Activated gamma-delta T cell treated with Interleukin-2 at 50 U/mL for 16 hours (primary cell): Measurements from ENCODE around the gene SYT2.
"Not testable (repeated sequence)": the region's sequence is repeated elsewhere in the genome, so short reads cannot be mapped to it uniquely, and the experiment has no call there.

Experiments
- DNase-seq: peaks from one replicate; pipeline ENCODE4 v3.0.0-alpha.2; 2020

The SYT2 gene

GRCh38 chr1:202588503-202589189, 121.6 kb downstream of the SYT2 start:
- DNase-seq: no peak

DNA sequence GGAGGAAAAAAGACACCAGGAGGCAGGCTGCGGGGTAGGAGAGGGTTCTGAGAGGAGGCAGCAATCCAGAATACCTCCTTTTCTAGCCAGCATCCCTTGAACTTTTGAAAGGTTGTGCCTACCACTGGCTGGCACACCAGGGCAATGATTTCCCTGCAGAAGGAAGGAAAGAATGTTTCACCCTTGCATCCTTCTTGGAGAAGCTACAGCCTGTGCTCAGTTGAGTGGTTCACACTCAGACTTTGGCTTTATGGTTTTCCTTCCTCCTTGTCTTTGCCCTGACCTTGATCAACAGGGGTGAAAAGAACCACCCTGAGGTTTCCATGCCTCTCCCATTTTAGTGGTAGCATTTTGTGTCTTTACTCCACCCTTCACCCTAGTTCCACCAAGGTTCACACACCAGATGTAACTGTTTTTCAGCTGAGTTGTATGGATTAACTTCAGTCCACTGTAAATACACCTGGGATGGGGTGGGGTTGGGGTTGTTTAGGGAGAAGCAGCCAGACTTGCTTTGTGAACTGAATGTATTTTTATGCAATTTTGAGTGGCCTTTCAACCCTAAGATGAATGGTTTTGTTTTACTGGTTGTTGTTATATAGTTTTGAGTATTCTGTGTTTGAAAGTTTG, 122.3 kb downstream of the SYT2 start:
- DNase-seq: no peak

DNA sequence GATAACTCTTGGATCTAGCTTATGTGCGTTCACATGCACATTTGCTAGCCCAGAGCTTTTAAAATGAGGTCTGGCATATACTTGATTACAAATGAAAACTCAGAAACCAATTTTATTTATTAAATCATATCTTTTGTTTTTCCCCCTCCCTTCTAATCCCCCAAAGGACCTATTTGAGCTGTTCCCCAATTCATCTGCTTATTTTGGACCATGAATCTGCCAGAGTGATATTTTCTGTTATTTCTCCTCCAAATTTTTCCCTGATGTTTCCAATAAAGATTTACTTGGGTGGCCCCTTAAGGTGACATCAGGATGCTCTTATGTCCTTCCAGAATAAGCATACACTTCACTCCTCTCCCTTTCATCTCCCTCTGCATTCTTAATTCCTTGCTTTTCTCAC, 123.4 kb downstream of the SYT2 start:
- DNase-seq: no peak

GRCh38 chr1:202586018-202586821, 124.0 kb downstream of the SYT2 start:
- DNase-seq: no peak

GRCh38 chr1:202585590-202585933, 124.7 kb downstream of the SYT2 start:
- DNase-seq: no peak

DNA sequence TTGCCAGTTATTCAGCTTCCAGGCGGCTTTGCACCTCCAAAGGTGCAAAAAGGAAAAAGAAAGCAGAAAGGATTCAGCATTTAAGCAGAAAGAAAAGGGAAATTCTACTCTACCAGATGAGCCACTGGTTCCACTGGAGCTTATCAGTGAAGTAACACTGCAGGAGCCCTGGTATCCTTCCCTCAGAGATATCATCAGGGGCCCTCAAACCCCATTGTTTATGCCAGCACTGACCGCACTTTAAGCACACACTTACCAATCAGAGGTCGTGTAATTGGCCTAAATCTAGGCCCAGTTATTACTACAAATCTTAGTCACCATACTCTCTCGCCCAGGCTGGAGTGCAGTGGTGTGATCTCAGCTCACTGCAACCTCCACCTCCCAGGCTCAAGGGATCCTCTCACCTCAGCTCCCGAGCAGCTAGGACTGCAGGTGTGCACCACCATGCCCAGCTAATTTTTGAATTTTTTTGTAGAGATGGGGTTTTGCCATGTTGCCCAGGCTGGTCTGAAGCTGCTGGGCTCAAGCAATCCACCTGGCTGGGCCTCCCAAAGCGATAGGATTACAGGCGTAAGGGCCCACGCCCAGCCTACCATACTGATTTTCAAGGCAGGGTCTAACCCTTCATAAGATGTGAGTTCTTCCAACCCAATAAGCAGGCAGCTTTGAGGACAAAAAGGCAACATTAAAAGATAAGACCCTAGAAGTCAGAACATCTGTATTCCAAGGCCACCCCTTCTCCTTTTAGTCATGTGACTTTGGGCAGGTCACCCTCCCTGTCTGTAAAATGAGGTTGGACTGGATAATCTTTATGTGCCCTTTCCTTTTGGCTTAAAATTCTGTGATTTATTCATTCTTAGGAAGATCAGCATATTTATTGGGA, 125.3 kb downstream of the SYT2 start:
- DNase-seq: no peak

GRCh38 chr1:202582350-202582749, 127.9 kb downstream of the SYT2 start:
- not testable (repeated sequence) for DNase-seq

- no peak for DNase-seq
These were observed 129.6 kb downstream of the SYT2 start for GRCh38 chr1:202580619-202581018.

DNA sequence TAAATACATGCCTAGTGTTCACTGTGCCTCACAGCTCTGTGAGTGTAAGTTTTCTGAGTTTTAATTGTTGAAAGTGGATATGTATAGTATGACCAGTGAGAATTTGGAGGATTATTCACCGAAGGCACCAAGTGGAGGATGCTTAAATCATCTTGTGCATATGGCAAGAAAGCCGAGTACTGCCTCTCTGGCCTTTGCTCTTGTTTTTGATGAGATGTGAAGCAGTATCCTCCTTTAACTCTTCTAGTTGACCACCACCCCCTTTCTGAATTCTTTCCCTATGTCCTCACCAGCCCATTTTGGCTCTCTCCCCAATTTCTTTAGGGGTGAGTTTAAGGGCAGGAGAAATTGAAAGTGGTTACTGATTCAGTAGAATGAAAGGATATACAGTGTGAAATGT, 130.4 kb downstream of the SYT2 start:
- DNase-seq: no peak

GRCh38 chr1:202578565-202578964, 131.7 kb downstream of the SYT2 start:
- no peak for DNase-seq

GRCh38 chr1:202578001-202578504, 132.2 kb downstream of the SYT2 start:
- no peak for DNase-seq

- DNase-seq: no peak
These were observed 132.9 kb downstream of the SYT2 start for GRCh38 chr1:202577381-202577780.

DNA sequence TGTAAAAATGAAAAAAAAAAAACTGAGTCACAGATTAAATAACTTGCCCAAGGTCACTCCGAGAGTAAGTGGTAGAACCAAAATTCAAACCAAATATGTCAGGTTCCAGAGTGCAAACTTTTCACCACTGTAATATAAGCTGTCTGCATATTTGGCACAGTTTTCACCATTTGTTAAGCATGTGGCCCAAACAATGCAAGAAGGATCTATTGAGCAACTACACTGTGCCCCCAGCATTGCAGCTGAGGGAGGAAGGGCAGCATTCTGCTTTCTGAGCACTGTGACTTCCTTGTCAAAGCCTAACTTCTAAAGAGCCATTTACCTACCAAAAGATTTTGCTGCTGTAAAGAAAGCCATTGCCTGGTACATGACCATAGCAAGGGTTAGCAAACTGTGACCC, 133.4 kb downstream of the SYT2 start:
- no peak for DNase-seq

GRCh38 chr1:202575918-202576653, 134.2 kb downstream of the SYT2 start:
- DNase-seq: no peak

DNA sequence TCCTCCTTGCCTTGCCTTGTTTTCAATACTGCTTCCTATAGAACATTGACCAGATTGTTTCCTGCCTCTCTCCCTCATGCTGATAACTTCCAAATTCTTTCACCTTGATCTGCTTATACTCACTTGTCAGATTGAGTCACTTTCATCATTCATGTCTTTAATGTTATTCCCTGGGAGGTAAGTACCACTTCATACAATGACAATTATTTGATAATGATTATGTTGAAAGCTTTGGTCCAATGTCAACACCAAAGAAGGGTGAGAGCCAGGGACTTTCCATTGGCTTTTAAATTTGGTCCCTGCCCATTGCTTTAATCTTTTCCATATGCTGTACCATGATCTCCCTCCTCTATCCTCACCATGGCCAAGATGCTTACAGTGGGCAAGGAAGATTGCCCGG, 137.4 kb downstream of the SYT2 start:
- DNase-seq: no peak

GRCh38 chr1:202571719-202572339, 138.4 kb downstream of the SYT2 start:
- DNase-seq: no peak

DNA sequence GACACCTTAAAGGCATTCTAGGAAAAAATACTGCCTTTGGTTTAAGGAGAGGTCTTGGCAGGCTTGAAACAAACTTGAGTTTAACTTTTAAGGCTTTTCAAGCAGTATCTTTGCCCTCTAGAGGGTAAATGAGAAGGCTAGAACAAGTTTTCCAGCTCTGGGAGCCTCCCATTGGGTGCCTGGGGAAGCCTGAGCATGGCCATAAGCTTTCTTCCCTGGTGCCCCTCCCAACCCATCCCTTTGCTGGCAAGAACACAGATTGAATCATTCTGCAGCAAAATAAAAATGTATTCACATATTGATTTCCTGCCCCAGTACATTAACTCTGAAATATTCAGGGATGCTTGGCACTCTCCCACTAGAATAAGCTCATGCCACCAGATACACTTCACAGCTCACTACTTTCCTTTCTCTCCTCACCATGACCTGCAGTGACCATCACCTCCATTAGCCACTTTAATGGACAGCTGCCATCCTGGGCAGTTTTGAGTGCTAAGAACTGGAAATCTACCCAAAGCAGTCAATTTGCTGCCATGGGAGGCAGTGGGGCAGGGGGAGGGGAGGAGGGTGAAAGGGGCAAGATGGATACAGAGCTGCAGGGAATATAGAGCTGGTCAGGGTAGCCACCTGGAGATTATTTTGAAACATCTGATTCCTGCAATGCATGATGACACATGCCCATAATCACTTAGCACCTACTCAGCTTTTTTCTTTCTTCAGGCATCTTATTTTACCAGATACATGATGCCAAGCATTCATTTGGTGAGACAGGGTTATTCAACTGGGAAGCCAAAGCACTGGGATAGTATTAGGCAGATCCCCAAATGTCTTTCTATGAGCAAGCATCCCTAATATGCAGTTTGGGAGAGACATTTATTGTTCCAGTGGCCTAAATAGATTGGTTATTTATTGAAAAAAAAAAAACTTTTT, 140.6 kb downstream of the SYT2 start:
- DNase-seq: no peak

DNA sequence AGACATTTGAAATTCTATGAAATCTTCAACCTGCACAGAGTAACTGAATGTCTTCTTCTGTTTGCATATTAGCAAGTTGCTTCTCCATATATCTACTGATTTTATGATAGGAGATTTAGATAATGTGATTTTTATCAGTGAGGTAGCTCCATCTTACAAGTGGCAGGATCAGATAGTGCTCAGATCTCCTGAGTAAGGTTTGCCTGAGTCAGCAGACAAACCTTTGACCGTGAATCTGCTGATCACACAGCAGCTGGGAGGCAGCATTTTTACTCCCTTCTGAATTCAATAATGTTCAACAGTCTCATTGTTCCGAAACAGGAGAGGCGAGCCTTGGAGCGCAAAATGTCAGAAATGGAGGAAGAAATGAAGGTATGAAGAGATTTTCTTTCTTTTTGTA, 141.4 kb downstream of the SYT2 start:
- no peak for DNase-seq

DNA sequence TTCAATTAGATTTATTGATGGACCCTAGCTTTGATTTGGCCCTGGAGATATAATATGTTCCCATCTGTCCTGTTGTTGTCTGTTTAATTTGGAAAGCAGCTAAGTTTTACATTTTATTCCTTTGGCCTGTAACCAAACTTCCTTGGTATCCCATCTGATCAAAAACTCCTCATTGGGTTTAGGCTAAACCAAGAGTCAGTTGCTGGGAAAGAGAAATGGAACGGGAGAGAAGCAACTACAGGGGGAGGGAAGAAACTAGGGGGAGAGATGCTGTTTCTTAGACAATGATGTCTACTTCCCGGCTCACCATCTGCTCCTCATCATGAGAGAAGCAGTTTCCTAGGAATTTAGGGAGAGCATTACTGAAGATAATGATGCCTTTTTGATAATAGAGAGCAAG, 141.8 kb downstream of the SYT2 start:
- DNase-seq: no peak

DNA sequence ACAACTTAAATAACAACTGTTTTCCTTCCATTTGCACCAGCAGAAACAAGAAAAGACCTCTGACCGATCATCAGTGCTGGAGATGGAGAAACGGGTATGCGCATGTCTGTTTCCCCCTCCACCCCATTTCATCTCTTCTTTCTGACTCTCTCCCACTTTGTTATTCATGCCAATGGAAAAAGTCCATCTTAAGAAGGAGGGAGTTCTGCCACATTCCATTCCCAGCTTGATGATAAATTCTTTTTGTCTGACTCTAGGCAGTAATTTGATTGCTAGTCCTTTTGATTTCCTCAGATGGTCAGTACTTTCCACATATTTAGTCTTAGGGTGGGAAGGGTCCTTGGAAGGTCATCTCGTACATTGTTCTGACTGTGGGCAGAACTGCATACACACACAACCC, 142.5 kb downstream of the SYT2 start:
- no peak for DNase-seq
